ENCODE measurements around the gene SCEL. TPM values are rescaled to one million over a fixed set of nuclear protein-coding genes. Genes with fewer than 3 reads are reported as not detected.
A peak's percentile ranks its signal among the peaks of the same experiment; 100 is the strongest.

The SCEL gene
- total and polyA plus RNA-seq, 4 donors = 0.10 to 0.12 (median 0.11) TPM; not detected in 1

- H3K9me3 ChIP-seq (ENCODE audit: control insufficient read depth, insufficient read depth, low read length) = no peaks in the 10 kb centered on the region
- WGBS (ENCODE audit: insufficient coverage) = 94% methylated on average over 3 of the region's 4 CpGs
- H3K36me3 ChIP-seq (ENCODE audit: control insufficient read depth, insufficient read depth, low read length) = no peaks in the 10 kb centered on the region
- no peaks in the 10 kb centered on the region for H3K4me1 ChIP-seq (ENCODE audit: control insufficient read depth, insufficient read depth, low read length)
- no peak for DNase-seq (ENCODE audit: low read depth in 4 of 6, low spot score in 6 of 6)
- no peaks in the 10 kb centered on the region for H3K27me3 ChIP-seq (ENCODE audit: control insufficient read depth, insufficient read depth, low read length)
- H3K4me3 ChIP-seq (ENCODE audit: low read depth, low read length) = no peak overlapping the region
- H3K27ac ChIP-seq (ENCODE audit: low read depth, low read length) = no peak overlapping the region
Observed at GRCh38 chr13:77529501-77529840, 6.0 kb upstream of the SCEL start.

GRCh38 chr13:77530875-77531274 is 4.6 kb upstream of the SCEL start:
- H3K27ac ChIP-seq (ENCODE audit: low read depth, low read length) = no peak overlapping the region
- no peak for DNase-seq (ENCODE audit: low read depth in 4 of 6, low spot score in 6 of 6)
- no peak overlapping the region for H3K4me3 ChIP-seq (ENCODE audit: low read depth, low read length)

GRCh38 chr13:77532983-77533382 is 2.5 kb upstream of the SCEL start:
- WGBS (ENCODE audit: insufficient coverage) = no CpG with 5 or more reads among the region's 2 CpGs

More at GRCh38 chr13:77530875-77531274, 4.6 kb upstream of the SCEL start:
- H3K4me1 ChIP-seq (ENCODE audit: control insufficient read depth, insufficient read depth, low read length) = no peaks in the 10 kb centered on the region
- H3K27me3 ChIP-seq (ENCODE audit: control insufficient read depth, insufficient read depth, low read length) = no peaks in the 10 kb centered on the region
- H3K36me3 ChIP-seq (ENCODE audit: control insufficient read depth, insufficient read depth, low read length) = no peaks in the 10 kb centered on the region
- no peaks in the 10 kb centered on the region for H3K9me3 ChIP-seq (ENCODE audit: control insufficient read depth, insufficient read depth, low read length)

GRCh38 chr13:77533875-77534788 is 1.4 kb upstream of the SCEL start:
- DNase-seq (ENCODE audit: low read depth in 4 of 6, low spot score in 6 of 6) = no peak
- Histone ChIP-seq H3K27ac (ENCODE audit: low read depth, low read length) (no peak overlapping the region), H3K36me3 (ENCODE audit: control insufficient read depth, insufficient read depth, low read length) (no peaks in the 10 kb centered on the region), H3K9me3 (ENCODE audit: control insufficient read depth, insufficient read depth, low read length) (no peaks in the 10 kb centered on the region), H3K4me3 (ENCODE audit: low read depth, low read length) (no peak overlapping the region), H3K27me3 (ENCODE audit: control insufficient read depth, insufficient read depth, low read length) (no peaks in the 10 kb centered on the region), H3K4me1 (ENCODE audit: control insufficient read depth, insufficient read depth, low read length) (no peaks in the 10 kb centered on the region)
- 83% methylated on average over 6 of the region's 7 CpGs for WGBS (ENCODE audit: insufficient coverage)

More at GRCh38 chr13:77532983-77533382, 2.5 kb upstream of the SCEL start:
- DNase-seq (ENCODE audit: low read depth in 4 of 6, low spot score in 6 of 6) = no peak
- no peaks in the 10 kb centered on the region for H3K27me3 ChIP-seq (ENCODE audit: control insufficient read depth, insufficient read depth, low read length)
- no peak overlapping the region for H3K27ac ChIP-seq (ENCODE audit: low read depth, low read length)
- H3K4me3 ChIP-seq (ENCODE audit: low read depth, low read length) = no peak overlapping the region
- H3K9me3 ChIP-seq (ENCODE audit: control insufficient read depth, insufficient read depth, low read length) = no peaks in the 10 kb centered on the region
- no peaks in the 10 kb centered on the region for H3K36me3 ChIP-seq (ENCODE audit: control insufficient read depth, insufficient read depth, low read length)
- H3K4me1 ChIP-seq (ENCODE audit: control insufficient read depth, insufficient read depth, low read length) = no peaks in the 10 kb centered on the region

- Histone ChIP-seq H3K36me3 (ENCODE audit: control insufficient read depth, insufficient read depth, low read length) (no peaks in the 10 kb centered on the region), H3K9me3 (ENCODE audit: control insufficient read depth, insufficient read depth, low read length) (no peaks in the 10 kb centered on the region), H3K27me3 (ENCODE audit: control insufficient read depth, insufficient read depth, low read length) (no peaks in the 10 kb centered on the region), H3K27ac (ENCODE audit: low read depth, low read length) (no peak overlapping the region), H3K4me1 (ENCODE audit: control insufficient read depth, insufficient read depth, low read length) (no peaks in the 10 kb centered on the region), H3K4me3 (ENCODE audit: low read depth, low read length) (no peak overlapping the region)
- no peak for DNase-seq (ENCODE audit: low read depth in 4 of 6, low spot score in 6 of 6)
Observed at GRCh38 chr13:77536358-77536757, 852 bp downstream of the SCEL start.

GRCh38 chr13:77537289-77537919 is 1.9 kb downstream of the SCEL start:
- H3K9me3 ChIP-seq (ENCODE audit: control insufficient read depth, insufficient read depth, low read length) = no peaks in the 10 kb centered on the region
- WGBS (ENCODE audit: insufficient coverage) = 87% methylated on average over 4 of the region's 7 CpGs
- no peaks in the 10 kb centered on the region for H3K27me3 ChIP-seq (ENCODE audit: control insufficient read depth, insufficient read depth, low read length)
- DNase-seq (ENCODE audit: low read depth in 4 of 6, low spot score in 6 of 6) = no peak
- no peak overlapping the region for H3K4me3 ChIP-seq (ENCODE audit: low read depth, low read length)
- H3K4me1 ChIP-seq (ENCODE audit: control insufficient read depth, insufficient read depth, low read length) = no peaks in the 10 kb centered on the region
- H3K27ac ChIP-seq (ENCODE audit: low read depth, low read length) = no peak overlapping the region
- H3K36me3 ChIP-seq (ENCODE audit: control insufficient read depth, insufficient read depth, low read length) = no peaks in the 10 kb centered on the region

- no peak for DNase-seq (ENCODE audit: low read depth in 4 of 6, low spot score in 6 of 6)
- Histone ChIP-seq H3K9me3 (ENCODE audit: control insufficient read depth, insufficient read depth, low read length) (no peaks in the 10 kb centered on the region), H3K27ac (ENCODE audit: low read depth, low read length) (peak overlapping the region; percentile 19), H3K27me3 (ENCODE audit: control insufficient read depth, insufficient read depth, low read length) (no peaks in the 10 kb centered on the region), H3K4me3 (ENCODE audit: low read depth, low read length) (no peak overlapping the region), H3K36me3 (ENCODE audit: control insufficient read depth, insufficient read depth, low read length) (no peaks in the 10 kb centered on the region), H3K4me1 (ENCODE audit: control insufficient read depth, insufficient read depth, low read length) (no peaks in the 10 kb centered on the region)
- WGBS (ENCODE audit: insufficient coverage) = 95% methylated on average over 6 of the region's 8 CpGs
Observed at GRCh38 chr13:77543711-77544110, 8.2 kb downstream of the SCEL start.

GRCh38 chr13:77544355-77544754 is 8.8 kb downstream of the SCEL start:
- DNase-seq (ENCODE audit: low read depth in 4 of 6, low spot score in 6 of 6) = peak; percentile 47 to 94 (median 64)
- Histone ChIP-seq H3K27me3 (ENCODE audit: control insufficient read depth, insufficient read depth, low read length) (no peaks in the 10 kb centered on the region), H3K27ac (ENCODE audit: low read depth, low read length) (peak overlapping the region; percentile 19), H3K9me3 (ENCODE audit: control insufficient read depth, insufficient read depth, low read length) (no peaks in the 10 kb centered on the region), H3K4me1 (ENCODE audit: control insufficient read depth, insufficient read depth, low read length) (no peaks in the 10 kb centered on the region), H3K36me3 (ENCODE audit: control insufficient read depth, insufficient read depth, low read length) (no peaks in the 10 kb centered on the region), H3K4me3 (ENCODE audit: low read depth, low read length) (no peak overlapping the region)
- 33% methylated on average over 1 of the region's 1 CpG for WGBS (ENCODE audit: insufficient coverage)

GRCh38 chr13:77544758-77545338 is 9.3 kb downstream of the SCEL start:
- Histone ChIP-seq H3K36me3 (ENCODE audit: control insufficient read depth, insufficient read depth, low read length) (no peaks in the 10 kb centered on the region), H3K27me3 (ENCODE audit: control insufficient read depth, insufficient read depth, low read length) (no peaks in the 10 kb centered on the region), H3K4me3 (ENCODE audit: low read depth, low read length) (no peak overlapping the region), H3K9me3 (ENCODE audit: control insufficient read depth, insufficient read depth, low read length) (no peaks in the 10 kb centered on the region), H3K27ac (ENCODE audit: low read depth, low read length) (no peak overlapping the region), H3K4me1 (ENCODE audit: control insufficient read depth, insufficient read depth, low read length) (no peaks in the 10 kb centered on the region)
- 46% methylated on average over 1 of the region's 4 CpGs for WGBS (ENCODE audit: insufficient coverage)
- DNase-seq (ENCODE audit: low read depth in 4 of 6, low spot score in 6 of 6) = peak in 1 of 6 donors; percentile 42

All from spinal cord (tissue), 10 donors.